Epithelial cell of proximal tubule (primary cell): ENCODE data around the gene NTMT1. TPM values are rescaled to one million over a fixed set of nuclear protein-coding genes. Genes with fewer than 3 reads are reported as not detected.
"Not testable (repeated sequence)": the region's sequence is repeated elsewhere in the genome, so short reads cannot be mapped to it uniquely, and the experiment has no call there.

Experiments used
- DNase-seq: peaks from one replicate; pipeline ENCODE4 v3.0.0-alpha.2; 2011; ENCODE audit warnings: low read depth
- H3K4me3 ChIP-seq: 2 replicates; pipeline ENCODE4 v1.5.1; 2011; ENCODE audit warnings: low read depth, mild to moderate bottlenecking, low read length
- CTCF ChIP-seq: conservative IDR thresholded peaks from 2 replicates; pipeline ENCODE4 v1.5.1; 2012; ENCODE audit warnings: low read depth, mild to moderate bottlenecking, low read length
- total RNA-seq: library from RNA; depleted of rRNA; stranded (reverse); fragments of >200 nt; gene quantifications from 2 replicates; pipeline ENCODE4 v1.2.3, GENCODE V29; 2015

The NTMT1 gene
- total RNA-seq, 1 donor from 2014 or later, result 37.9 TPM

- no peak for DNase-seq
- no peak overlapping the region for H3K4me3 ChIP-seq
- no peak for TF ChIP-seq CTCF
These were observed 35.5 kb upstream of the NTMT1 start for GRCh38 chr9:129590466-129590865.

DNA sequence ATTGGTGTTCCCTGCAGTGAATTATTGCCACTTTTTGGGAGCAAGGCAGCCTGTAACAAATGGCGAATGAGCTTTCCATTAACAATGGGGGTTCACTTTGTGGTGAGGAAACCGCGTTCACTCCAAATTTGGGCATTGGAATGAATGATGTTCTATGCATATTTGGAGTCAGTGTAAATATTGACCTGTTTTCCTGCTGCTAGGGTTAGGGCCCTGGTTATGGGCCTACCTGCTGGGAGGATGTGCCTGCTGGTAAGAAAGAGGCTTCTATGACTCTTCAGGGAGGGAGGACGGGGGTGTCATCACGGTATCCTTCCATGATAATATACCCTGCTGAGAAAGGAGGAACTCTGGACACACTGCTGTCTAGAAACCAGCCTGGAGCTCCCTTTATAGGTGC lies 34.0 kb upstream of the NTMT1 start:
- TF ChIP-seq CTCF, result no peak
- no peak overlapping the region for H3K4me3 ChIP-seq

GRCh38 chr9:129592790-129593189 lies 33.2 kb upstream of the NTMT1 start:
- H3K4me3 ChIP-seq, DNase-seq: not testable (repeated sequence)

More for the DNA sequence above, 34.0 kb upstream of the NTMT1 start:
- no peak for DNase-seq

DNA sequence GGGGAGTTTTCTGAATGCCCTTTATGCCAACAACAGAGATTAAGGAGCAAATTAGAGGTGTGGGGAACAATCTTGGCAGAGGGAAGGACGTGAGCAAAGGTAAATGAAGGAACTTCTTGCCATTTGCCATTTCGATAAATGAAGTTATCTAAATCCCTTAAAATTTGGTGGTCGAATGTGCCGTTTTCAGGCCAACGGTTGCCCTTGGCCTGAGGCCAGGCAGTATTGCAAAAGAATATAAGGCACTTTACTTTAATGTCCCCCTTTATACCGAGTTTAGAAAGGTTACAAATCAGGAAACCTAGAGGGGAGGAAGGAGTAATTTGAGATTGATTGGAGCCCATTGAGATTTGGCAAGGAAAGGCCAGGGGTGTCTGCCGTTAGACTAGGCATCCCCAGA lies 31.3 kb upstream of the NTMT1 start:
- no peak for DNase-seq
- no peak for TF ChIP-seq CTCF

GRCh38 chr9:129595311-129595741 lies 30.6 kb upstream of the NTMT1 start:
- no peak for TF ChIP-seq CTCF
- DNase-seq, result no peak
- no peak overlapping the region for H3K4me3 ChIP-seq

More for the DNA sequence above, 31.3 kb upstream of the NTMT1 start:
- no peak overlapping the region for H3K4me3 ChIP-seq

DNA sequence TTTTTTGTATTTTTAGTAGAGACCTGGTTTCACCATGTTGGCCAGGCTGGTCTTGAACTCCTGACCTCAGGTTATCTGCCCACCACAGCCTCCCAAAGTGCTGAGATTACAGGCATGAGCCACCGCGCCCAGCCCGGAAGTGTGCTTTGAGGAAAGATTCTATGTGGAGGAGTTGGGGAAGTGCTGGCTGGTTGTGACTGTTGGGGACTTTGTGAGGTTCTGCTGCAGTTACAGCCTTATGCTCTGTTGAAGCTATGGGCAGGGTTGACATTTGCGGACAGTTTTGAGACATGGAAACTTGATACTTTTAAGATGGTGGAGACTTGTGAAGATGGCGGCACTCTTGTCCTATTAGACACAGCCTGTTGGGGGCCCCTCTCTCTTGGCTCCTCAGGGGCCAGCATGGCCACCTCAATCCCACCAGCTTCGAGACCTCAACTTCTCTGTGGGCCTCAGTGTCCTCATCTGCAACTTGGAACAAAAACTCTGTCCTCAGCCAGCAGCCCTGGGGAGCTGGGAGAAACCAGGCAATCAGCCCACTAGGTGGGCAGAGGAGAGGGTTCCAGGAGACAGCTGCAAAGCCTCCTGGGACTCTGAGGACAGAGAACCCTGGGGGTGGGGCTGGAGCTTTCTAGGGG lies 29.9 kb upstream of the NTMT1 start:
- H3K4me3 ChIP-seq, result no peak overlapping the region
- TF ChIP-seq CTCF, result no peak
- no peak for DNase-seq

GRCh38 chr9:129596541-129597331 lies 29.2 kb upstream of the NTMT1 start:
- DNase-seq, result no peak

More at GRCh38 chr9:129596541-129597331, 29.2 kb upstream of the NTMT1 start:
- TF ChIP-seq CTCF, result no peak
- peak overlapping the region; percentile 56 for H3K4me3 ChIP-seq
